OCI-LY1 (cell line): ENCODE measurements around the gene BLMH.

ENCODE experiments used
- CTCF ChIP-seq: fragments of 200-600 bp; sonication (generic), shearing (Covaris generic); IDR thresholded peaks from 2 replicates; pipeline ENCODE4 v1.5.1; 2017; ENCODE audit warnings: mild to moderate bottlenecking, antibody characterized with exemption, low read length, moderate library complexity, mixed read lengths
- EZH2 ChIP-seq: fragments of 200-600 bp; sonication (generic), shearing (Covaris generic); IDR thresholded peaks from 2 replicates; pipeline ENCODE4 v1.8.0; 2017; ENCODE audit warnings: borderline replicate concordance, mixed run types, mild to moderate bottlenecking, antibody characterized with exemption, low read length, moderate library complexity, mixed read lengths

- no peak for TF ChIP-seq EZH2
- no peak for TF ChIP-seq CTCF
These were observed 34.8 kb downstream of the BLMH start for GRCh38 chr17:30256756-30257506.
